Activated CD8-positive, alpha-beta memory T cell treated with anti-CD3 and anti-CD28 coated beads, Interleukin-2, amount 50 U/mL, for 24 hours (primary cell): ENCODE data around the gene RSRC1.
"Not testable (repeated sequence)": the region's sequence is repeated elsewhere in the genome, so short reads cannot be mapped to it uniquely, and the experiment has no call there.

Experiments
- DNase-seq: peaks from one replicate; pipeline ENCODE4 v3.0.0-alpha.2; 2020; ENCODE audit errors: extremely low read depth

The RSRC1 gene

DNA sequence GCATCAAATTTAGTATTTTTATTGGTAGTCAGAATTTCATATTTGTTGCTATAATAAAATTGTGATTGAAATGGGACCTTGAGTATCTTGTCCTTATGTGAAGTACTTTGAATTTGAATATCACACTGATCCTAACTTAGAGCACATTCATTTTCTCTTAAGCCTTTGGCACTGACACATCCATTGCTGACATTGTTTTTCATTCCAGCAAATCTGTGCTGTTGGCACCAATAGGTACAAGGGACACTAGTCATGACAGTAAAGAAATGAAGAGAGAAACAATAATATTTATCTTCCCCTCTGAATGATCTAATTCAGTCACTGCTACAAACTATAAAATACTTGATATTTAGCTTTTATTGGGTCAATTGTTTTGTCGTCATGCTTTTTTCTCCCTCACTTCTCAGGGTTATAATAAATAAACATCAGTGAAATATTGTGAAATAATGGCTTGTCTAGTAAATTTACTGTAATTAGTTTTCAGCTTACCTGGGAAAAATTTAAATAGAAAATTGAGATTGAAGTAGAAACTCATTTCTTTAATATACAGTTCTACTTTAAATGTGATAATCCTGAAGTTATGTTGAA lies 294.3 kb downstream of the RSRC1 start:
- DNase-seq: no peak

DNA sequence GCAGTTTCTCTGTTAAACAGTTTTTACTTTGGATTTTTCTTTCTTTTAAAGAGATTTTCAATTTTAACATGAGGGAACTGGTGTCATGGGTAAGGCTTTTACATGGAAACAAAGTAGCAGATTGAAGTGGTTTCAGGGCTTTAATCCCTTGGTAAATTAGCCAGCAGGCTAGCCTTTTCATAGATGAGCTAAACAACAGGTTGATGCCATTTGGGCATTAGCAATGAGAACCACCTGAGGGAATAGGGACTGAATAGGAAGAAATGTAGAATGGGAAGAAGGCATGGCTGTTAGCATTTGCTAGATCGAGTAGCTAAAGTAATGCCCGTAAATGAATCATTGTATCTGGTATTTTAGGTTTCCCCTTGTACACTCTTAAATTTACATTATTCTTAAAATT lies 295.6 kb downstream of the RSRC1 start:
- DNase-seq: no peak

DNA sequence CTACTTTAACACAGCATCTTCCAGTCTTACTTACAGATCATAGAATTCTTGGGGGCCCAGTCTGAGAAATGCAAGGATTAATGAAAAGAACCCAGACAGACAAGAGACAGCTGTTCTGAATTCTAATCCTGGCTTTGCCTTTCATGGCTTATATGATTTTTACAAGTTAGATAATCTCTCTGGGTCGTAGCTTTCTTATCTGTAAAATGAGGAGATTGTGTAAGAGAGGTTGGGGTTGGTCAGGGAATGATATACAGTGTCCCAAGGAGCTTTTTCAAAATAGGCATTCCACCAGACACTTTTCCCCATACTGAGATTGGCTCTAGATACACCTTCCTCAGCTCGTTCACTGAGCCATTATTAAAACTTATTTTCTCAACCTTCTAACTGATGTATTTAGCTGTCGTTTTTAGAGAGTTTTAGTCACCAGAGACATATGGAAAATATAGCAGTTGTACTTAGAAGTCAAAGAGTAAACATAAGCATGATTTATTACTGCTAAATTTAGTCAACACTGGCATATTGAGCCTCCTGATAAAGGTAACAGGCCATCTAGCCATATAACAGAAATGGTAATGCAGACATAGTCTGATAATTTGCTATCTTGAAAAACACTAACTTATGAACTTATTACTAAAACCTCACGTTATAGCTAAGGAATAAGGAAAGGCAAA lies 298.1 kb downstream of the RSRC1 start:
- DNase-seq: no peak

- not testable (repeated sequence) for DNase-seq
These were observed 298.6 kb downstream of the RSRC1 start for GRCh38 chr3:158408518-158408897.

DNA sequence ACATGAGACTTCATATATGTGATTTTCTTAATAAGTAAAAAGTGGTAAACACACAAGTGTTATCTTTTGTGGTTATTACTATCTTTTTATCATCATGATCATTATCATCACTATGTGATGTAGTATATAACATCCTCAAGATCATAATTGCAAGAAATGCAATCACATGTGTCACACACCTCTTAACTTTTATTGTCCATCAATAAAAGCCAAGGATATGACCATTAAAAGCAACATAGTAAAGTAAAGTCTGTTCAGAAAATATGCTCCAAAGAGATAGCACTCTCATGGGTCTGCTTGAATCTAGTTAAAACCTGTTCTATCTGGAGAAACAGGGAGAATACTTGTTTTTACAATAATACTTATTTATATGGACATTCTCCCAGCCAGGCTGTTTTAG lies 308.1 kb downstream of the RSRC1 start:
- DNase-seq: no peak

- DNase-seq: no peak
These were observed 310.1 kb downstream of the RSRC1 start for GRCh38 chr3:158419820-158420653.

DNA sequence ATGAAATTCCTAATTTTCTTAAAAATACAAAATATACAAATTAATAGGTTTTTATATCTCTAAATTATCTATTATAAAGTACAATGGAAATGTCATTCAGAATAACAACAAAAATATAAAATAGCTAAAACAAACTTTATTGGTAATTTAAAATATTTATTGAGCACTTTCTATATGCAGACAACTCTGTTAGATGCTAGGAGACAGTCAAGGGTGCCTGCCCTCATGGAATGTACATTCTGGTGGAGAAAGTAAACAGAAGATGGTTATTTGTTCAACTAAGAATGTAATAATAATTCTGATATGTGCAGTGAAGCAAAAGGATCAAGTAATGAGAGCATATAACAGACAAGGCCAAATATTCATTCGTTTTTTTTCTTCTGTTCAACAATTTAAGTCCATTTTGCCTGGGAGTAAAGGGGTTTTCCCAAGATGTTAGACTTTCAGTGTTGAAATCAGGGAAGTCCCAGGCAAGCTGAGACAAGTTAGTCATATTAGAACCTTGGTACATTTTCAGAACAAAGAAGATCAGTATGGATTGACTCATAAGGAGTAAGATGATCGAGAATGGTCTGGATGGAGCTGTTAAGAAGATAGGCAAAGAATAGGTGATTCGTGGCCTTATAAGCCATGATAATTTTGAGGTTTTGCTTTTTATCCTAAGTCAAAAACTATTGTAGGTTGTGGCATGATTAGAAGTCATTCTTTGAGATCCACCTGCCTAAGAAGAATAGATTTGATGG lies 310.9 kb downstream of the RSRC1 start:
- DNase-seq: no peak

DNA sequence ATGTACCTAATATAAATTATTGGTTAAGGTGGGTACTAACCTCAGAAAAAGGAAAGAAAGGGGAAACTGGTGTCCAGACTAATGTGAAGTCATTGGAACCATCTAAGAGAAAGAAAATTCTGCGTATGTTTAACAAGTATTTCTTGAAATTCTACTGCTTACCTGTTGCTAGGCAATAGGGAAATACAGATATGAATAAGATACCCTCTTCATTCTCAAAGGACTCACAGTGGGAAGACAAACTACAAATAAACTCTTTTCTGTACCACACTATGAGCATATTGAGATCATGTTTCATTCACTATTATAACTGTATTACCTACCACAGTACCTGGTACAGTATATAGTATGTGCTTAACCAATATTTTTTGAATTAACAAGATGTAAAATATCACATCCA lies 320.6 kb downstream of the RSRC1 start:
- no peak for DNase-seq

GRCh38 chr3:158430968-158431367 lies 321.1 kb downstream of the RSRC1 start:
- no peak for DNase-seq

- DNase-seq: no peak
These were observed 321.9 kb downstream of the RSRC1 start for GRCh38 chr3:158431829-158432228.

- no peak for DNase-seq
These were observed 324.6 kb downstream of the RSRC1 start for GRCh38 chr3:158434412-158435038.

GRCh38 chr3:158443632-158444031 lies 333.7 kb downstream of the RSRC1 start:
- DNase-seq: no peak

- DNase-seq: no peak
These were observed 337.5 kb downstream of the RSRC1 start for GRCh38 chr3:158447408-158447807.

DNA sequence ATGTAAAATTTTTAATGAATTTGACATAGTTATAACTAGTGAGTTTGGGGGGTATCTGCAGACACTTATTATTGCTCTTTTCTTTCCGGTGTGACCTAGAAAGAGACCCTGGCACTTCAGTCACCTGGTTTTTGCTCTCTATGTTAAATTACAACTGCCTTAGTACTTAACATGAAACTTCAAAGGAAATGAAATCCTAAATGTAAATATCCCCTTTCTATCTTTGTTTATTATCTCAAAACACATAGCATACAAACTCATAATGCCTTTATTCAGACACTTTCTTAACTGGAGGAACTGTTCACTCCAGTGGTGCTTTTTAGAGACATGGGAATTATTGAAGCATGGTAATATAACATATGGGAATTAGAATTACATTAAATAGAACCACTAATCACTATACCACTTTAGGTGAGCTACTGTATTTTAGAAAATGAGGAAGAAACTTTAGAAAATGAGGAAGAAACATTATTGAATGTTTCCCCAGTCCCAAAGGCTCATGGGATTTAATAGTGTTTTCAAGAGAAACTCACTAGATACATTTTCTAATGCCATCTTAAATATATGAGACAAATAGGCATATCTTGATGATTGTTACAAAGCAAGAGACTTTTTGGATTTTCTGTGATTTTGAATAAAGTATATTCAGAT lies 341.6 kb downstream of the RSRC1 start:
- no peak for DNase-seq

GRCh38 chr3:158452334-158452733 lies 342.4 kb downstream of the RSRC1 start:
- DNase-seq: no peak

DNA sequence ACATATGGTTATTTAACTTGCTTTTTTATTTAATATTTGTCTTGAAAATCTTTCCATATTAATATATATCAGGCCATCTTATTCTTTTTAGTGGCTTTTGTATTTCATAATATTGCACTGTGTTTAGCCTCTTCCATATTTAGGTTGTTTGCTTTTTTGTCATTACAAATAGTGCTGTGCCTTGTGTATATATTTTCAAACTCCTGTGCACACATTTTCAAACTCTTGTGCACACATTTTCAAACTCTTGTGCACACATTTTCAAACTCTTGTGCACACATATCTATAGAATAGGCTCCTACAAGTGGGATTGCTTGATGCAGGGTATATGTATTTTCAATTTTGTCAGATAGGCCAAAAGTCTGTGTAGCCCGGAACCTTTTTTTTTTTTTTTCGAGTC lies 343.1 kb downstream of the RSRC1 start:
- DNase-seq: no peak

GRCh38 chr3:158453865-158454264 lies 344.0 kb downstream of the RSRC1 start:
- no peak for DNase-seq

DNA sequence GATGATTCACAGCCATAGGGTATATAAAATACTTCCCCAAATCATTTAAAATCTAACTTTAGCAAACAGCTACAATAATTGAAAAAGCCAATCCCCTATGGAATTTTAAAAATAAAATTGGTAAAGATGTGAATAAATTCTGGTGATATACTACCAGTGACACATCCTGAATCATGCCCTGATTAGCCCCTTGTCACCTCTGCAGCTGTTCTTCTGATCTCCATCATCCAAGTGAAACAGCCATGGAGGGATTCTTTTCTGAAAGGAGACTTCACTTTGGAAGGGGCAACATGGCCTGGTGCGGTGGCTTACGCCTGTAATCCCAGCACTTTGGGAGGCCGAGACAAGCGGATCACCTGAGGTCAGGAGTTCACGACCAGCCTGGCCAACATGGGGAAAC lies 345.5 kb downstream of the RSRC1 start:
- no peak for DNase-seq

DNA sequence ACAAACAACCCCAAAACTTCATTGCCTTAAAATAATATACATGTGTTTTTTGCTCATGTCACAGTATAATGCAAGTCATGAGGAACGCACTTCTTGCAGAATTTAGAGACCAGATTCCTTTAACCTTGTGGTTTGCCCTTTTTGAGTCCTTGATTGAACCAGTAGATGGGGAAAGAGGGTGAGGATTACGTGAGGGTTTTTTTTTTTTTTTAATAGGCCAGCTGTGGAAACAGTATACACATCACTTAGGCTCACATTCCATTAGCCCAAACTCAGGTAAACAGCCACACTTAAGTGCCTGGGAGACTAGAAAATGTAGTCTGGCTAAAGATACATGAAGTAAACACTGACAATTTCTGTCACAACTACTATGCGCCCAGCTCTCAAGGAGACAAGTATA lies 346.2 kb downstream of the RSRC1 start:
- DNase-seq: no peak

- no peak for DNase-seq
These were observed 348.6 kb downstream of the RSRC1 start for GRCh38 chr3:158458464-158458863.

DNA sequence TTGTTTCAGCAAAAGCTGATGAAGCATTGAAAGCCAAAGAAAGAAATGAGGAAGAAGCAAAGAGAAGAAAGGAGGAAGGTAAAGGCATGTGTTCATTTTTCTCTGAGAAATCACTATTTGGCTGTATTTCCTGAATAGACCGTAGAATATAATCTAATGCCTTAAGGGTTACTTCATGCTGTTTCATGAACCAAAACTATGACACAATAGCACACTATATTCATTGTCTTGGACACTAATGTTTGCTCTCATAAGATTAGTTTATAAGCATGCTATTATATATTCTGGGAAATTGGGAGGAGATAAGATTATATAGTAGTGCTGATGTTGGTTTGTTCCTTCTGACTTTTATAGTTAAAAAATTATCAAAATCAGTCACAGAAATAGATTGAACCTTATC lies 351.0 kb downstream of the RSRC1 start:
- DNase-seq: no peak
